GM21619 (cell line): Measurements from ENCODE around the gene RNF31.
A peak's percentile ranks its signal among the peaks of the same experiment; 100 is the strongest.

Experiments
- ATAC-seq: cut with Tn5 transposase; IDR thresholded peaks from one replicate; pipeline ENCODE4 v1.9.1; 2021; ENCODE audit not compliant: unreplicated experiment

RNF31 gene

GRCh38 chr14:24116128-24116814 lies 31.0 kb upstream of the RNF31 start:
- no peak for ATAC-seq

- no peak for ATAC-seq
These were observed 30.1 kb upstream of the RNF31 start for GRCh38 chr14:24117179-24117578.

- ATAC-seq: no peak
These were observed 27.6 kb upstream of the RNF31 start for GRCh38 chr14:24119691-24120090.

DNA sequence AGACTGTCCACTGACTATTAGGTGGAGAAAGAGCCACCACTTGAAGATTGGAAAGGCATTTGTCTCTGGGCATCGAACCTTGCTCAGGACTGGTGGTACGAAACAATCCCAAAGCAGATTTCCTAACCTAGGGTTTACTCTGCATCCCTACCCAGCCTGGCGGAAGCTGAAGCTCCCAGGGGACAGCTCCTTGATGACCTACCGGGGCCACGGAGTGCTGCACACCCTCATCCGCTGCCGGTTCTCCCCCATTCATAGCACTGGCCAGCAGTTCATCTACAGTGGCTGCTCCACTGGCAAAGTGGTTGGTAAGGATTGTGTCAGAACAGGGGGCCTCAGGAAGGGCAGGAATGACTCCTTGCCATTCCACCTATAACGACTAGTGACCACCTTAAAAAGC lies 26.1 kb upstream of the RNF31 start:
- no peak for ATAC-seq

GRCh38 chr14:24122416-24122815 lies 24.9 kb upstream of the RNF31 start:
- no peak for ATAC-seq

GRCh38 chr14:24122898-24123297 lies 24.4 kb upstream of the RNF31 start:
- ATAC-seq: no peak

- ATAC-seq: no peak
These were observed 23.6 kb upstream of the RNF31 start for GRCh38 chr14:24123424-24124417.

- ATAC-seq: no peak
These were observed 20.4 kb upstream of the RNF31 start for GRCh38 chr14:24126939-24127338.

- ATAC-seq: no peak
These were observed 19.6 kb upstream of the RNF31 start for GRCh38 chr14:24127673-24128072.

- ATAC-seq: no peak
These were observed 17.8 kb upstream of the RNF31 start for GRCh38 chr14:24129410-24129998.

- ATAC-seq: no peak
These were observed 16.9 kb upstream of the RNF31 start, which contains the start of gene FITM1 for GRCh38 chr14:24130380-24130716. Gene FITM1 (plus strand): TSS chr14:24130659. CDS start chr14:24131564, 905 bp downstream.

DNA sequence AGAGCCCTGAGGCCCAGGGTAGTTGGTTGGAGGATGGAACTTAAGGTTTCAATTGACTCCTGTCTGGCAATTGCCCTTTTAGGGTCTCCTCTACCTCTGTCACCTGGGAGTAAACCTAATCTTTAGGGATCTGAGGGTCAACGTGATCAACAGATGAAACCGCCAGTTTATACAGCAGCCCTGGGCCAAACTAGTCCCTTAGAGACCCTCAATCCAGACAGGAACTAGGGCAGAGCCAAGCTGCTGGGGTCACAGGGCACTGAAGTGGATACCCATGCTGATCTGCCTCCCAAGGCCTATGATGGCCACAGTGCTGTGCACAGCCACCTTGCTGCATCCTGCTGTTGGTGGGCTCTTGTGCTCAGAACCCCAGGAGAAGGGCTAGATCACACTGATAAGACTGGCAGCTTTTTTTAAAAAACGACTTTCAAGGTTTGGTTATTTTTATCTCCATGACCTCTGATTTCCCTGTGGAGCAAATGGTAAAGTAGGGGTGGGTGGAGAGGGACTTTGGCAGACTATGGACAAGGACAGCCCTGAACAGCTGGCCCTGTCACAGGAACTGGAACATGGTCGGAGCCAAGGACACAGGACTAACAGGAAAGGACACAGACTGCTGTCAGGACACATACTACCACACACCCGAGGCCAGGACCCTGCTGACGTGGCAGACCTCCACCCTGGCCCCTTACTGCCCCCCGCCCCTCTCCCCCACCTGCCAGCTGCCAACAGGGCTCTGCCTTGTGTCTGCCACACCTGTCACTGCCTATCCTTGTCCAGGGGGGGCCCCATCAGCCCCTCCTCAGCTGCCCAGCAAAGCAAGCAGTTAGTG lies 16.4 kb upstream of the RNF31 start:
- no peak for ATAC-seq

DNA sequence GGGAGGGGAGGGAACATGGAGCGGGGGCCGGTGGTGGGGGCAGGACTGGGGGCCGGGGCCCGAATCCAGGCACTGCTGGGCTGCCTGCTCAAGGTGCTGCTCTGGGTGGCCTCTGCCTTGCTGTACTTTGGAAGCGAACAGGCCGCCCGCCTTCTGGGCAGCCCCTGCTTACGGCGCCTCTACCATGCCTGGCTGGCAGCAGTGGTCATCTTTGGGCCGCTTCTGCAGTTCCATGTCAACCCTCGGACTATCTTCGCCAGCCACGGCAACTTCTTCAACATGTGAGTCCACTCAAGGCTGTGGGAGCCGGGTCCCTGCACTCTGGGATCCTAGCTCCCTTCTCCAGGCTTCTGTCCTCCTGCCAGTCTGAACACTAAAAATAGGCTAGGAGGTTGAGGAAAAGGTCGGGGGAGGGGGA lies 15.7 kb upstream of the RNF31 start:
- ATAC-seq: no peak

DNA sequence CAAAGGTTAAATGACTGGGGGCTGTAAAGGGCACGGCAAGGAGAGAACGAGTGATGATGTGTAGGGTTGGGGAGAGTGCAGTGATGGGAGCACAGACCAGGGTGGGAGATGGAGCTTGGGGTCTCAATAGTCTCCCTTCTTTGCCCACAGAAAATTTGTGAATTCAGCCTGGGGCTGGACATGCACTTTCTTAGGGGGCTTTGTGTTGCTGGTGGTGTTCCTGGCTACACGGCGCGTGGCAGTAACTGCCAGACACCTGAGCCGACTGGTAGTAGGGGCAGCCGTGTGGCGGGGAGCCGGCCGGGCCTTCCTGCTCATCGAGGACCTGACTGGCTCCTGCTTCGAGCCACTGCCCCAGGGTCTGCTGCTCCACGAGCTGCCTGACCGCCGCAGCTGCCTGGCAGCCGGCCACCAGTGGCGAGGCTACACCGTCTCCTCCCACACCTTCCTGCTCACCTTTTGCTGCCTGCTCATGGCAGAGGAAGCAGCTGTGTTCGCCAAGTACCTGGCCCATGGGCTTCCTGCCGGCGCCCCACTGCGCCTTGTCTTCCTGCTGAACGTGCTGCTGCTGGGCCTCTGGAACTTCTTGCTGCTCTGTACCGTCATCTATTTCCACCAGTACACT lies 15.1 kb upstream of the RNF31 start:
- no peak for ATAC-seq

GRCh38 chr14:24132976-24133375 lies 14.3 kb upstream of the RNF31 start:
- ATAC-seq: no peak

- ATAC-seq: no peak
These were observed 13.6 kb upstream of the RNF31 start for GRCh38 chr14:24133735-24134134.

- ATAC-seq: peak; percentile 4
These were observed 11.8 kb upstream of the RNF31 start for GRCh38 chr14:24135584-24135833.

GRCh38 chr14:24135834-24136683 lies 11.2 kb upstream of the RNF31 start, which contains the start of gene PSME1:
Gene PSME1 (plus strand): TSS chr14:24136194. CDS start chr14:24136263, 69 bp downstream.
- peak; percentile 79 for ATAC-seq

GRCh38 chr14:24136684-24137528 lies 10.4 kb upstream of the RNF31 start:
- ATAC-seq: no peak
